ENCODE results near the gene IL23A. TPM values are rescaled to one million over a fixed set of nuclear protein-coding genes. Genes with fewer than 3 reads are reported as not detected.

The IL23A gene
- polyA plus RNA-seq, 1 of the 3 experiments (the other 2 are of a cell fraction), result 0.46 TPM

DNA sequence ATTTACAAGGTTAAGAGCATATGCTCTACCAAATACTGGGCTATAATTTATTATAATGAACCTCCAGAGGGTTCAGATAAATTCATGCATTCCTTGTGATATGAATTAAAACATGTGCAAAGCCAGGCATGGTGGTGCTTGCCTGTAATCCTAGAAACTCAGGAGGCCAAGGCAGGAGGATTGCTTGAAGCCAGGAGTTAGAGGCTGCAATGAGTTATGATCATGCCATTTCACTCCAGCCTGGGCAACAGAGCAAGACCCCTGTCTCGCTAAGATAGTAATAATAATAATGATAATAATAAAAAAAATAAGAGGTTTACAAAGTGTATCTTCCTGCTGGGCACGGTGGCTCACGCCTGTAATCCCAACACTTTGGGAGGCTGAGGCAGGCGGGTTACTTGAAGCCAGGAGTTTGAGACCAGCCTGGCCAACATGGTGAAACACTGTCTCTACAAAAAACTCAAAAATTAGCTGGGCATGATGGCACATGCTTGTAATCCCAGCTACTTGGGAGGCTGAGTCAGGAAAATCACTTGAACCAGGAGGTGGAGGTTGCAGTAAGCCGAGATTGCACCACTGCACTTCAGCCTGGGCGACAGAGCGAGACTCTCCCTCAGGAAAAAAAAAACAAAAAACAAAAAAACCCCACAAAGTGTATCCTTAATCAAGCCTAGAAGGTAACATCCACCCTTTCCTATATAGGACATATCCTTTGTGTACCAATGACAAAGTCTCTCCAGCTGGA, 31.3 kb upstream of the IL23A start:
- TF ChIP-seq, protein P1, sequence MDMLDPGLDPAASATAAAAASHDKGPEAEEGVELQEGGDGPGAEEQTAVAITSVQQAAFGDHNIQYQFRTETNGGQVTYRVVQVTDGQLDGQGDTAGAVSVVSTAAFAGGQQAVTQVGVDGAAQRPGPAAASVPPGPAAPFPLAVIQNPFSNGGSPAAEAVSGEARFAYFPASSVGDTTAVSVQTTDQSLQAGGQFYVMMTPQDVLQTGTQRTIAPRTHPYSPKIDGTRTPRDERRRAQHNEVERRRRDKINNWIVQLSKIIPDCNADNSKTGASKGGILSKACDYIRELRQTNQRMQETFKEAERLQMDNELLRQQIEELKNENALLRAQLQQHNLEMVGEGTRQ (IDR thresholded peaks at IDR 0.05; ENCODE audit: borderline replicate concordance, low read depth, low read length), result no peak
- no peak for TF ChIP-seq RAD21 (IDR thresholded peaks at IDR 0.05; ENCODE audit: low read length)
- no peak for TF ChIP-seq GABPA (IDR thresholded peaks at IDR 0.05; ENCODE audit: low read depth)
- TF ChIP-seq, protein P2, sequence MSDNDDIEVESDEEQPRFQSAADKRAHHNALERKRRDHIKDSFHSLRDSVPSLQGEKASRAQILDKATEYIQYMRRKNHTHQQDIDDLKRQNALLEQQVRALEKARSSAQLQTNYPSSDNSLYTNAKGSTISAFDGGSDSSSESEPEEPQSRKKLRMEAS (IDR thresholded peaks at IDR 0.05; ENCODE audit: low read depth), result no peak
- no peak for TF ChIP-seq SMC3 (IDR thresholded peaks at IDR 0.05; ENCODE audit: low read depth, low read length)
- TF ChIP-seq FOXM1 (IDR thresholded peaks at IDR 0.05; ENCODE audit: low read depth), result no peak
- TF ChIP-seq EZH2phosphoT487 (IDR thresholded peaks at IDR 0.05; ENCODE audit: borderline replicate concordance, low read depth), result no peak
- TF ChIP-seq ELF1 (IDR thresholded peaks at IDR 0.05), result no peak
- no peak for TF ChIP-seq TEAD4 (IDR thresholded peaks at IDR 0.05; ENCODE audit: borderline replicate concordance, insufficient read depth)
- TF ChIP-seq POLR2AphosphoS5 (IDR thresholded peaks at IDR 0.05; ENCODE audit: low read depth, low read length), result no peak
- no peak for TF ChIP-seq GATA2 (CRISPR knock-in tag; IDR thresholded peaks at IDR 0.05)
- no peak for TF ChIP-seq RFX5 (IDR thresholded peaks at IDR 0.05; ENCODE audit: low read length)
- TF ChIP-seq, protein P3, sequence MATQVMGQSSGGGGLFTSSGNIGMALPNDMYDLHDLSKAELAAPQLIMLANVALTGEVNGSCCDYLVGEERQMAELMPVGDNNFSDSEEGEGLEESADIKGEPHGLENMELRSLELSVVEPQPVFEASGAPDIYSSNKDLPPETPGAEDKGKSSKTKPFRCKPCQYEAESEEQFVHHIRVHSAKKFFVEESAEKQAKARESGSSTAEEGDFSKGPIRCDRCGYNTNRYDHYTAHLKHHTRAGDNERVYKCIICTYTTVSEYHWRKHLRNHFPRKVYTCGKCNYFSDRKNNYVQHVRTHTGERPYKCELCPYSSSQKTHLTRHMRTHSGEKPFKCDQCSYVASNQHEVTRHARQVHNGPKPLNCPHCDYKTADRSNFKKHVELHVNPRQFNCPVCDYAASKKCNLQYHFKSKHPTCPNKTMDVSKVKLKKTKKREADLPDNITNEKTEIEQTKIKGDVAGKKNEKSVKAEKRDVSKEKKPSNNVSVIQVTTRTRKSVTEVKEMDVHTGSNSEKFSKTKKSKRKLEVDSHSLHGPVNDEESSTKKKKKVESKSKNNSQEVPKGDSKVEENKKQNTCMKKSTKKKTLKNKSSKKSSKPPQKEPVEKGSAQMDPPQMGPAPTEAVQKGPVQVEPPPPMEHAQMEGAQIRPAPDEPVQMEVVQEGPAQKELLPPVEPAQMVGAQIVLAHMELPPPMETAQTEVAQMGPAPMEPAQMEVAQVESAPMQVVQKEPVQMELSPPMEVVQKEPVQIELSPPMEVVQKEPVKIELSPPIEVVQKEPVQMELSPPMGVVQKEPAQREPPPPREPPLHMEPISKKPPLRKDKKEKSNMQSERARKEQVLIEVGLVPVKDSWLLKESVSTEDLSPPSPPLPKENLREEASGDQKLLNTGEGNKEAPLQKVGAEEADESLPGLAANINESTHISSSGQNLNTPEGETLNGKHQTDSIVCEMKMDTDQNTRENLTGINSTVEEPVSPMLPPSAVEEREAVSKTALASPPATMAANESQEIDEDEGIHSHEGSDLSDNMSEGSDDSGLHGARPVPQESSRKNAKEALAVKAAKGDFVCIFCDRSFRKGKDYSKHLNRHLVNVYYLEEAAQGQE (IDR thresholded peaks at IDR 0.05; ENCODE audit: low read depth, low read length), result no peak
- TF ChIP-seq FOSL2 (IDR thresholded peaks at IDR 0.05; ENCODE audit: borderline replicate concordance, low read depth), result no peak
- no peak for TF ChIP-seq NFIC (IDR thresholded peaks at IDR 0.05; ENCODE audit: borderline replicate concordance)
- TF ChIP-seq EP300 (IDR thresholded peaks at IDR 0.05; ENCODE audit: borderline replicate concordance in 1 of 2, low read depth in 1 of 2, low read length in 1 of 2), result no peak
- no peak for TF ChIP-seq JUND (IDR thresholded peaks at IDR 0.05)
- no peak for TF ChIP-seq NRF1 (IDR thresholded peaks at IDR 0.05; ENCODE audit: low read depth, low read length)
- Histone ChIP-seq H2AFZ (ENCODE audit: low read depth) (no peak overlapping the region), H3K4me2 (no peak overlapping the region), H3K27ac (ENCODE audit: low read depth in 2 of 2, low read length in 1 of 2) (no peak overlapping the region), H3F3A (replicated peaks; ENCODE audit: insufficient read depth) (peaks cover 17% of the 10 kb centered on the region), H3K79me2 (ENCODE audit: insufficient read depth) (peaks cover 4% of the 10 kb centered on the region; the same call in 1 of the 2 replicates), H4K20me1 (ENCODE audit: insufficient read depth) (no peaks in the 10 kb centered on the region), H3K27me3 (ENCODE audit: insufficient read depth) (no peaks in the 10 kb centered on the region), H3K9me2 (no peaks in the 10 kb centered on the region), H3K4me3 (ENCODE audit: low read depth in 2 of 2, low read length in 1 of 2) (no peak overlapping the region), H3K9ac (no peak overlapping the region), H3K36me3 (replicated peaks in 1 of 2; ENCODE audit: control insufficient read depth in 1 of 2, insufficient read depth in 2 of 2, low read length in 1 of 2) (peaks cover 17 to 46% of the 10 kb centered on the region in 2 experiments), H3K4me1 (ENCODE audit: control insufficient read depth in 1 of 2, insufficient read depth in 2 of 2, low read depth in 1 of 2, low read length in 1 of 2) (no peaks in the 10 kb centered on the region), H3K9me3 (no peaks in the 10 kb centered on the region)
- CTCF ChIA-PET, result interaction anchor here (1.2 kb wide), 1 partner anchor 21 kb away, joined by 3 read pairs; no protein-coding TSS in a partner anchor
- no peak for DNase-seq
- POLR2A ChIA-PET, result interaction anchor here (1.6 kb wide), 1 partner anchor 9 kb away, joined by 5 read pairs; the partner anchor contains the start of gene CNPY2
- 96% methylated on average over 7 of the region's 7 CpGs for WGBS (ENCODE audit: low lambda C conversion rate)

All from SK-N-SH (cell line).